Measurements from ENCODE around the gene TTC16. TPM values are rescaled to one million over a fixed set of nuclear protein-coding genes. Genes with fewer than 3 reads are reported as not detected.

TTC16 gene
- total RNA-seq, 1 donor from 2014 or later, result not detected

DNA sequence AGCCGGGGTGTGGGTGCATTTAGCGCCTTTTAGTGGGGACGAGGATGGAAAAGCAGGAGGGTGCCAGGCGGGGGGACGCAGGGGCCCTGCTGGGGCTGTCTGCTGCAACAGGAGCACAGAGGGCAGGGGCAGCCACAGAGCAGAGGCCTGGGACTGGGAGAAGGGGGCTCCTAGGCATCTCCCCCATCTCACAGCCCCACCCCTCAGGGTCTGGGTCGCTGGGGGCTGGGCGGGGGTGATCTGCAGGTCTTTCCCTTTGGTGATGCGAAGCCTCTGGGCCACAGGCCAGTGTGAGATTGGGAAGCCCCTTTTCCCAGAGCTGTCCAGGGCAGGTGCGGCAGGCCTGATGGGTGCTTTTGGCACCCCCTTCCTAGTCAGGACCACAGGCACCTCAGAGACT lies 14.4 kb downstream of the TTC16 start:
- TF ChIP-seq CTCF (IDR thresholded peaks at IDR 0.05; ENCODE audit: insufficient read depth, low read length, severe bottlenecking), result no peak
- DNase-seq (ENCODE audit: low read depth) (no peak), FAIRE-seq (no peak)
- H3K36me3 ChIP-seq (ENCODE audit: control insufficient read depth, insufficient read depth, low read length), result peaks cover 1% of the 10 kb centered on the region
- H3K27me3 ChIP-seq (ENCODE audit: control insufficient read depth, insufficient read depth, low read length), result no peaks in the 10 kb centered on the region
- H3K4me3 ChIP-seq (ENCODE audit: low read depth, low read length), result no peak overlapping the region

DNA sequence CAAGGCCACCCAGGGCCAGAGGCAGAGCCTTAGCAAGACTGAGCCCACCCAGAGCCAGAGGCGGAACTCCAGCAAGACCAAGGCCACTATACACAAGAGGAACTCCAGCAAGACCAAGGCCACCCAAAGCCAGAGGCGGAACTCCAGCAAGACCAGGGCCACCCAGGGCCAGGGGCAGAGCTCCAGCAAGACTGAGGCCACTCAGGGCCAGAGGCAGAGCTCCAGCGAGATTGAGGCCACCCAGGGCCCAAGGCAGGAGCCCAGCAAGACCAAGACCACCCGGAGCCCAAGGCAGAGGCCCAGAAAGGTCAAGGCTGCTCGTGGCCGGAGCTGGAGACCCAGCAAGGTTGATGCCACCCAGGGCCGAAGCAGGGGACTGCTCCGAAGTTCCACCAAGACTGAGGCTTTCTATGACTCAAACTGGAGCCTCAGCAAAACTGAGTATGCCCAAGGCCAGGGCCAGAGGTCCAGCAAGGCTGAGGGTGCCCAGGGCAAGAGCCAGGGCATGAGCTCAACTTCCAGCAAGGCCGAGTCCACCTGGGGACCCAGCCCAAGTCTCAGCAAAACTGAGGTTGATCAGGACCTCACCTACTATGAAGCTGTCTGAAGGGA lies 15.0 kb downstream of the TTC16 start:
- FAIRE-seq (no peak), DNase-seq (ENCODE audit: low read depth) (no peak)
- H3K27me3 ChIP-seq (ENCODE audit: control insufficient read depth, insufficient read depth, low read length), result no peaks in the 10 kb centered on the region
- no peak overlapping the region for H3K4me3 ChIP-seq (ENCODE audit: low read depth, low read length)
- TF ChIP-seq CTCF (IDR thresholded peaks at IDR 0.05; ENCODE audit: insufficient read depth, low read length, severe bottlenecking), result no peak
- peaks cover 1% of the 10 kb centered on the region for H3K36me3 ChIP-seq (ENCODE audit: control insufficient read depth, insufficient read depth, low read length)

GRCh38 chr9:127731938-127732337 lies 16.1 kb downstream of the TTC16 start:
- DNase-seq (ENCODE audit: low read depth) (no peak), FAIRE-seq (no peak)
- no peaks in the 10 kb centered on the region for H3K27me3 ChIP-seq (ENCODE audit: control insufficient read depth, insufficient read depth, low read length)
- H3K4me3 ChIP-seq (ENCODE audit: low read depth, low read length), result no peak overlapping the region
- H3K36me3 ChIP-seq (ENCODE audit: control insufficient read depth, insufficient read depth, low read length), result peaks cover 1% of the 10 kb centered on the region
- TF ChIP-seq CTCF (IDR thresholded peaks at IDR 0.05; ENCODE audit: insufficient read depth, low read length, severe bottlenecking), result no peak

GRCh38 chr9:127732444-127732843 lies 16.6 kb downstream of the TTC16 start:
- FAIRE-seq (no peak), DNase-seq (ENCODE audit: low read depth) (no peak)
- H3K36me3 ChIP-seq (ENCODE audit: control insufficient read depth, insufficient read depth, low read length), result peaks cover 1% of the 10 kb centered on the region
- no peak for TF ChIP-seq CTCF (IDR thresholded peaks at IDR 0.05; ENCODE audit: insufficient read depth, low read length, severe bottlenecking)
- H3K4me3 ChIP-seq (ENCODE audit: low read depth, low read length), result no peak overlapping the region
- no peaks in the 10 kb centered on the region for H3K27me3 ChIP-seq (ENCODE audit: control insufficient read depth, insufficient read depth, low read length)

- FAIRE-seq (no peak), DNase-seq (ENCODE audit: low read depth) (no peak)
- H3K36me3 ChIP-seq (ENCODE audit: control insufficient read depth, insufficient read depth, low read length), result peaks cover 1% of the 10 kb centered on the region
- no peak for TF ChIP-seq CTCF (IDR thresholded peaks at IDR 0.05; ENCODE audit: insufficient read depth, low read length, severe bottlenecking)
- no peak overlapping the region for H3K4me3 ChIP-seq (ENCODE audit: low read depth, low read length)
- H3K27me3 ChIP-seq (ENCODE audit: control insufficient read depth, insufficient read depth, low read length), result no peaks in the 10 kb centered on the region
Measured at GRCh38 chr9:127733614-127734013, 17.7 kb downstream of the TTC16 start.

DNA sequence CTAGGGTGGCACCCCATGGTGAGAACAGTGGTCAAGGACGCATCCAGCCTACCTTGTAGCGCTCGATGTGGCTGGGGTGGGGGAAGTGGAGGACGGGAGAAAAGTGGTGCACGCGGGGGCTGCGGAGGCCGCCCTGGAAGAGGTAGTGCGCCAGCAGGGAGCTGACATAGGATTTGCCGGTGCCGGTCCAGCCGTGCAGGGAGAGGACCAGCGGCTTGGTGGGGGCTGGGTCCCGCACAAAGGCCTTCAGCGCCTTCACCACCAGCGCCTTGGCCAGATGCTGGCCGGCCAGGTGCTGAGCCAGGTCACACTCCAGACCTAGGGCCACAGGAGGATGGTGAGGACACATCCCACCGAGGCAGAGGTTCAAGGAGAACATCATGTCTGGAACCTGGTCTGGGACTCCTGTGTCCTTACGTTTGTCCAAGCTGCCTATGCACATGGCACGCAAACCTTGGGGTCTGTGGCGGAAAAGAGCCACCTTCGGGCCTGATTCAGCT lies 18.4 kb downstream of the TTC16 start:
- peak; percentile 76 for FAIRE-seq
- no peak for TF ChIP-seq CTCF (IDR thresholded peaks at IDR 0.05; ENCODE audit: insufficient read depth, low read length, severe bottlenecking)

More for the DNA sequence above, 18.4 kb downstream of the TTC16 start:
- Histone ChIP-seq H3K4me3 (ENCODE audit: low read depth, low read length) (peak overlapping the region; percentile 59), H3K36me3 (ENCODE audit: control insufficient read depth, insufficient read depth, low read length) (peaks cover 1% of the 10 kb centered on the region), H3K27me3 (ENCODE audit: control insufficient read depth, insufficient read depth, low read length) (no peaks in the 10 kb centered on the region)
- DNase-seq (ENCODE audit: low read depth), result no peak
